Heart right ventricle (tissue), 16 donors: ENCODE results near the gene TEX2. TPM values are rescaled to one million over a fixed set of nuclear protein-coding genes. Genes with fewer than 3 reads are reported as not detected.

Source experiments
- ATAC-seq, 8 donors: fragments of 200-7000 bp; cut with Tn5 transposase; one replicate each; pipeline ENCODE4 v1.9.1; 2020; ENCODE audit warnings: mild to moderate bottlenecking in 8 of 8, moderate library complexity in 8 of 8, moderate number of reproducible peaks in 1 of 8
- DNase-seq, 2 donors: peaks; one replicate each; pipeline ENCODE4 v3.0.0-alpha.2; 2020
- H3K27ac ChIP-seq, 10 donors: fragments of 200-600 bp; sonication (generic) in 2 of 10; one replicate each; pipeline versions ENCODE4 v1.5.0 to v1.8.0; 2020 to 2022; ENCODE audit warnings: mild to moderate bottlenecking in 3 of 10
- H3K27me3 ChIP-seq, 7 donors: fragments of 200-600 bp; one replicate each; pipeline ENCODE4 v1.8.0; 2021 to 2022; ENCODE audit warnings: mild to moderate bottlenecking in 2 of 7
- H3K36me3 ChIP-seq, 9 donors: fragments of 200-600 bp; sonication (generic) in 1 of 9; one replicate each; pipeline versions ENCODE4 v1.5.0 to v1.8.0; 2020 to 2022; ENCODE audit warnings: mild to moderate bottlenecking in 2 of 9
- H3K4me1 ChIP-seq, 9 donors: fragments of 200-600 bp; sonication (generic) in 1 of 9; one replicate each; pipeline versions ENCODE4 v1.5.0 to v1.8.0; 2020 to 2022; ENCODE audit warnings: mild to moderate bottlenecking in 4 of 9
- H3K4me3 ChIP-seq, 10 donors: fragments of 200-600 bp; sonication (generic) in 2 of 10; one replicate each; pipeline versions ENCODE4 v1.5.0 to v1.8.0; 2020 to 2022; ENCODE audit warnings: mild to moderate bottlenecking in 7 of 10, moderate library complexity in 2 of 10
- H3K9me3 ChIP-seq, 11 donors: fragments of 200-600 bp in 10 of 11; sonication (generic) in 2 of 11; one replicate each; pipeline versions ENCODE4 v1.5.0 to v1.8.0; 2013 to 2022; ENCODE audit warnings: mild to moderate bottlenecking in 2 of 11, control low read depth in 1 of 11, moderate library complexity in 1 of 11
- CTCF ChIP-seq, 9 donors: fragments of 200-600 bp; sonication (generic) in 2 of 9; IDR thresholded peaks; one replicate each; pipeline versions ENCODE4 v1.5.0 to v1.8.0; 2021 to 2022; ENCODE audit warnings: antibody characterized with exemption in 9 of 9, mild to moderate bottlenecking in 5 of 9, moderate library complexity in 1 of 9
- WGBS, 2 donors: extraction: QIAGEN DNeasy Blood & Tissue Kit; methylation state at CpG; one replicate each; pipeline ENCODE4 v1.1.7; 2013; ENCODE audit warnings: inconsistent platforms in 1 of 2; 5-methylcytosine and 5-hydroxymethylcytosine counted together
- intact Hi-C, 10 donors: fragments of 100-400 bp; cut with DNase I; formaldehyde crosslinking; loops; one replicate each; pipeline versions ENCODE4 v1.11.1 to v1.14.2; 2022
- polyA plus RNA-seq, 2 donors: library from polyadenylated mRNA; stranded (reverse); fragments of 200-250 nt; gene quantifications; one replicate each; pipeline ENCODE4 v1.2.3, GENCODE V29; 2013
- total RNA-seq, 10 donors: library from RNA; stranded (reverse); fragmentation: NEBNext Ultra II Directional in 3 of 10; extraction: Animal tissue kit (Norgen Biotek cat#: 25700) in 3 of 10; gene quantifications; one replicate each; pipeline versions ENCODE4 v1.2.1 to v1.2.4, GENCODE V29; 2021 to 2023
- donor health status: Arrhythmogenic right ventricular cardiomyopathy.
- donor health status: ischemic (EF 13 %, LVEDD 7.1; RV severe dilation, severe dysfunction).
- donor health status: healthy with polysubstance abuse.
- donor health status: DM: no; HTN: yes; CAD: no.
- donor health status: DM: no; HTN: no; CAD: no.
- donor health status: ischemic (EF 25% LVEDD 6.9; RV normal size, moderate dysfunction).
- donor health status: ischemic (EF 25% LVEDD 5.7; RV mildly dilated, moderate dysfunction).
- donor health status: healthy.
- donor health status: DM: yes; HTN: yes; CAD: no.
- donor health status: Ischemic cardiomyopathy.
- donor health status: ischemic (EF 35%, LVEDD 5.7; RV mildly dilated, moderate dysfunction).
- donor health status: nonischemic (EF 11% LVEDD 7.7; RV severe dilation, severe dysfunction).
- donor health status: DM: yes; HTN: yes; CAD: no.
- donor health status: PGD.
- donor health status: ischemic (EF 29% LVEDD 5.4; RV normal size, mild dysfunction).
- donor health status: nonischemic (EF 23%, LVEDD 6.1; RV moderate dilation, normal function).

The TEX2 gene
- total and polyA plus RNA-seq, 12 donors, result 15.9 to 60.5 (median 54.5) TPM

GRCh38 chr17:64164596-64165285, 98.3 kb downstream of the TEX2 start:
- intact Hi-C loops, result no loop called here
- peak in 2 of 8 donors; percentile 13 to 27 for ATAC-seq
- peaks cover 0 to 20% (median 8%) of the 10 kb centered on the region in 9 donors for H3K4me1 ChIP-seq

GRCh38 chr17:64163468-64163867, 99.6 kb downstream of the TEX2 start:
- 80 to 82% methylated on average over 6 of the region's 6 CpGs for WGBS, 2 donors
- Histone ChIP-seq H3K4me3 (no peak overlapping the region), H3K27me3 (no peaks in the 10 kb centered on the region), H3K9me3 (no peaks in the 10 kb centered on the region), H3K4me1 (peaks cover 0 to 28% (median 20%) of the 10 kb centered on the region in 9 donors), H3K36me3 (peaks cover 0 to 55% (median 19%) of the 10 kb centered on the region in 9 donors), H3K27ac (no peak overlapping the region)
- ATAC-seq (no peak), DNase-seq (no peak)
- intact Hi-C loops, result no loop called here
- TF ChIP-seq CTCF (IDR thresholded peaks at IDR 0.05), result no peak

More at GRCh38 chr17:64164596-64165285, 98.3 kb downstream of the TEX2 start:
- no peak for DNase-seq
- Histone ChIP-seq H3K4me3 (no peak overlapping the region), H3K36me3 (peaks cover 0 to 60% (median 19%) of the 10 kb centered on the region in 9 donors), H3K27me3 (no peaks in the 10 kb centered on the region), H3K9me3 (no peaks in the 10 kb centered on the region), H3K27ac (peak overlapping the region in 1 of 10 donors; percentile 11)
- WGBS, 2 donors, result 74 to 84% methylated on average over 6 of the region's 6 CpGs
- TF ChIP-seq CTCF (IDR thresholded peaks at IDR 0.05), result no peak

GRCh38 chr17:64162554-64162953, 100.5 kb downstream of the TEX2 start:
- Histone ChIP-seq H3K4me3 (no peak overlapping the region), H3K9me3 (no peaks in the 10 kb centered on the region), H3K27me3 (no peaks in the 10 kb centered on the region), H3K36me3 (peaks cover 0 to 52% (median 14%) of the 10 kb centered on the region in 9 donors), H3K27ac (peak overlapping the region in 1 of 10 donors; percentile 9), H3K4me1 (peaks cover 1 to 37% (median 29%) of the 10 kb centered on the region in 9 donors)
- no peak for DNase-seq
- intact Hi-C loops, result no loop called here
- TF ChIP-seq CTCF (IDR thresholded peaks at IDR 0.05), result no peak
- peak in 1 of 8 donors; percentile 17 for ATAC-seq
- 84 to 93% methylated on average over 2 of the region's 2 CpGs for WGBS, 2 donors

GRCh38 chr17:64161380-64162176, 101.5 kb downstream of the TEX2 start:
- no peak for TF ChIP-seq CTCF (IDR thresholded peaks at IDR 0.05)
- no peaks in the 10 kb centered on the region for H3K27me3 ChIP-seq
- no peak overlapping the region for H3K4me3 ChIP-seq
- DNase-seq (no peak), ATAC-seq (no peak)
- H3K36me3 ChIP-seq, result peaks cover 0 to 45% (median 13%) of the 10 kb centered on the region in 9 donors
- 74 to 78% methylated on average over 6 of the region's 6 CpGs for WGBS, 2 donors
- intact Hi-C loops, result no loop called here
- H3K4me1 ChIP-seq, result peaks cover 8 to 47% (median 39%) of the 10 kb centered on the region in 9 donors
- peak overlapping the region in 1 of 10 donors; percentile 1 for H3K27ac ChIP-seq
- no peaks in the 10 kb centered on the region for H3K9me3 ChIP-seq
